DMS 273 treated with DMSO at 0.1 percent for 48 hours (cell line): ENCODE data around the gene UPK1A.
A peak's percentile ranks its signal among the peaks of the same experiment; 100 is the strongest.
"Not testable (repeated sequence)": the region's sequence is repeated elsewhere in the genome, so short reads cannot be mapped to it uniquely, and the experiment has no call there.

ENCODE experiments used
- DNase-seq: peaks from one replicate; lab custom pipeline; 2025; lab: John Stamatoyannopoulos, UW

The UPK1A gene

DNA sequence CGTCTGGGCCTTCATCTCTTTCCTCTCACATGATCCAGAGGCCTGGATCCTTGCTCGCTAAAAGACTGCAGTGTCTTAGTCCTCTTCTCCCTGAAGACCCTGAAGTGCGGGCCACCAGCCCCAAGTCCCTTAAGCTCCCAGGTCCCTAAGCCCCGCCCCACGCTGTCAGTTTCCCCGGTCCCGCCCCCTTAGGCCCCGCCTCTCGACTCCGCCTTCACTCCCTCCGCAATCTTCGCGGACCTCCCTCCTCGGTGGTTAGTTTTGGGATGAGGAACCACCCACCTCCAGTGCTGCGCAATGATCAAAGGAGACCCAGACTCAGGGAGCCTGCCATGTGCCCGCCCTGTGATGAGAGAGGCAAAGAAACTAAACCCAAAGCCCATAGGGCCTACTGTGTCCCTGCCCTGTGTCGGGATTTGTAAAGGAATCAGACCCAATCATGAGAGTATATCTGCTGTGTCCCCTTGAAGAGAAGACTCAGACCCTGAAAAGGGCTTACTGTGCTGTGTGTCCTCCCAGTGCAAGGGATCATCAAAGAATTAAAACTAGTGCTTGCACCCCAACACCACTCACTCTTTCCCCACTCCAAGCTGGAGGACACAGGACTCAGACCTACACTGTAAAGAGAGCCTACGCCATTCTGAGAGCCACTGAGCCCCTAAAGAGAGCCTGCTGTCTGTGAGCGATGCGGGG is 21.2 kb upstream of the UPK1A start:
- DNase-seq, result no peak

DNA sequence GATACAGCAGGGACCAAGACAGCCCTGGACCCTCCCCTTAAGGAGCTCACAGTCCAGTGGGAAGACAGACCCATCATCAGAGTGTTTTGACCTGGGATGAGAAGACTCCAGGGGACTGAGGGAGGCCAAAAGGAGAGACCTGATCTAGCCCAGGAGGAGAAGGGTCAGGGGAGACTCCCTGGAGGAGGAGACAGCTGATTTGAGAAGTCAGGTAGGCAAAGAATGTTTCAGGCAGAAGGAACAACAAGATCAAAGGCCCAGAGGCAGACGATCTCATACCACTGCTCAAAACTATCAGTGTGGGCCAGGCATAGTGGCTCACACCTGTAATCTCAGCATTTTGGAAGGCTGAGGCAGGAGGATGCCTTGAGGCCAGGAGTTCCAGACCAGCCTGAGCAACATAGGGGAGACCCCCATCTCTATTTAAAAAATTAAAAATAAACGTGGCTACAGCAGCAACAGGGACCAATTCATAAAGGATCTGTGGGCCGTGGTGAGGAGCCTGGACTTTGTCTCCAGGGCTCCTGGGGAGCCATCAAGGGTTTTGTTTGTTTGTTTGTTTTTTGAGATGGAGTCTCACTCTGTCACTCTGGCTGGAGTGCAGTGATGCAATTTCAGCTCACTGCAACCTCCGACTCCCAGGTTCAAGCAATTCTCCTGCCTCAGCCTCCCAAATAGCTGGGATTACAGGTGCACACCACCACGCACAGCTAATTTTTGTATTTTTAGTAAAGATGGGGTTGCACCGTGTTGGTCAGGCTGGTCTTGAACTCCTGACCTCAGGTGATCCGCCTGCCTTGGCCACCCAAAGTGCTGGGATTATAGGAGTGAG is 20.4 kb upstream of the UPK1A start:
- no peak for DNase-seq

DNA sequence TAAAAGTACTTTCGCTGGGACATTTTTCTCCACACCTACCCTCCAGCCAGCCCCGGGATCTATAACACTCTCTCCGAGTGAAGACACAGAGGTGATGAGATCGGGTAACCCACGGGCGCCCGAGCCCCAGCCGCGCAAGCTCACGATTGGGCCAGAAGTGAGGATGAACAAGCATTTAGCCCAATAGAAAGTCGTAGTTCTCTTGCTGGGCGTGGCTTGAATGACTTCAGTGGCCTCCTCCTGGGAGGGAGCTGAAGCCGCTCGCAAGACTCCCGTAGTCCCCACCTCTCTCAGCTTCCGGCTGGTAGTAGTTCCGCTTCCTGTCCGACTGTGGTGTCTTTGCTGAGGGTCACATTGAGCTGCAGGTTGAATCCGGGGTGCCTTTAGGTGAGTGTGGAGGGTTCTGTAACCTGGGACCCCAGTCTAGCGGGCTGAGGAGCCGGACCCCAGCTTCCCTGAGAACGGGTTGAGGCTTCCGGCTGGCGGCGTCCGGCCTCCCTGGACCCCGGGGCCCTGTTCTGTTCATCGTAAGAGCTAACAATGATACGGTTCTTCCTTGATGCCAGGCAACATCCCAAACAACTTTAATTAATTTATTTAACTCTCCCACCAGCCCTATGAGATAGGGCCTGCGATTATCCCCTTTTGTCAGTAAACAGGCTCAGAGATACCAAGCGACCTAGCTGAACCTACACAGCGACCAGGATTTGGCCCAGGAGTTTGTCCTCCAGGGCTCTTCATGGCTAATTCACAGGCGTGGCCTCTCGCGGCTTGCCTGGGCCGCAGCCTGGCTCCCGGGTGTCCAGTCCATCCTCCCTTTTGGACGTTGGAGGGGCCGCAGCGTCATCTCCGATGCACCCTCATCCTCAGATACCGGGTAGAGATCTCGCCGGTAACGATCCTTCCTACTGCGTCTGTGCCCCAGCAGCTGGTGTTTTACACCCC is 18.0 kb upstream of the UPK1A start, which contains the start of gene COX6B1:
TSS of gene COX6B1 (plus strand) at position 307 of the 945 bp plus-strand sequence. CDS start 2,921 bp downstream, outside the sequence.
- DNase-seq, result peak; percentile 95

DNA sequence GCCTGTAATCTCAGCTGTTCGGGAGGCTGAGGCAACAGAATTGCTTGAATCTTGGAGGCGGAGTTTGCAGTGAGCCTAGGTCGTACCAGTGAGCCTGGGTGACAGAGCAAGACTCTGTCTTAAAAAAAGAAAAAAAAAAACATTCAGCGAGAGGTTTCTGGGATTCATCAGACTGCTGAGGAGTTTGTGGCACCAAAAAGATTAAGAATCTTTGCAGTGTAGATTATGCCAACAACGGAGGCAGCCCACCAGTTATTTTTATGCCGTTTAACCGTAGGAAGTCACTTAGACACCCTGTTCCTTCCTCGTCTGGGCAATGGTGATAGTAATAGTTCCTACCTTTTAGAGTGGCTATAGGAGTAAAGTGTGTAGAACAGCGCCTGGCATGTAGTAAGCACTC is 15.7 kb upstream of the UPK1A start:
- no peak for DNase-seq

DNA sequence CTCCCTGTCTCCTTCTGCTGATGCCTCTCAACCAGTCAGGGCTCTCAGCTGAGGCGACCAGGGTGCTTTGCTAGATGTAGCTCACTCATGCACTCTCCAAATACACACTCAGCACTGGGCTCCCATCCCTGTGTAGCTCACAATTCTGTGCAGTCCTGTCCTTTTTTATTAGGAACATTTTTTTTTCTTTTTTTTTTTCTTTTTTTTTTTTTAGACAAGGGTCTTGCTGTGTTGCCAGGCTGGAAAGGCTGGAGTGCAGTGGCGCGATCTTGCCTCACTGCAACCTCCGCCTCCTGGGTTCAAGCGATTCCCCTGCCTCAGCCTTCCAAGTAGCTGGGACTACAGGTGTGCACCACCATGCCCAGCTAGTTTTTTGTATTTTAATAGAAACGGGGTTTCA is 11.5 kb upstream of the UPK1A start:
- not testable (repeated sequence) for DNase-seq

DNA sequence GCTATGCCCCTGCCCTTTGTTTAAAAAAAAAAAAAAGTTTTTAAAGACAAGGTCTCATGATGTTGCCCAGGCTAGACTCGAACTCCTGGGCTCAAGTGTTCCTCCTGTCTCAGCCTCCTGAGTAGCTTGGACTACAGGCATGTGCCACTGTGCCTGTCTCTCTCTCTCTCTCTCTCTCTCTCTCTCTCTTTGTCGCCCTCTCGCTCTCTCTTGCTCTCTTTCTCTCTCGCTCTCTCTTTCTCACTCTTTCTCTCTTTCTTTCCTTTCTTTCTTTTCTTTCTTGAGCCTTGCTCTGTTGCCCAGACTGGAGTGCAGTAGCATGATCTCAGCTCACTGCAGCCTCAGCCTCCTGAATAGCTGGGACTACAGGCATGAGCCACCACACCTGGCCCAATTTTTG is 10.7 kb upstream of the UPK1A start:
- no peak for DNase-seq

DNA sequence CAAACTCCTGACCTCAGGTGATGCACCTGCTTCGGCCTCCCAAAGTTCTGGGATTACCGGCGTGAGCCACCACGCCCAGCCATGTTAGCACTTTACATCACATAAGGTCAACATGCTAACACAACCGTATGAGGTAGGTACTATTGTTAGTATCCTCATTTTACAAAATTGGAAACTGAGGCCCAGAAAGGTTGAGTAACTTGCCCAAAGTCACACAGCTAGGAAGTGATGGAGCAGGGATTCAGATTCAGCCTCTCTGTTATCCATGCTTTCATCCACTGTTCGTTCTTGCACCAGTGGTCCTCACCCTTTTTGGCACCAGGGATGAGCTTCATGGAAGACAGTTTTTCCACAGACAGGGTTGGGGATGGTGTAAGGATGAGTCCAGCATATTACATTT is 9.6 kb upstream of the UPK1A start:
- DNase-seq, result no peak

DNA sequence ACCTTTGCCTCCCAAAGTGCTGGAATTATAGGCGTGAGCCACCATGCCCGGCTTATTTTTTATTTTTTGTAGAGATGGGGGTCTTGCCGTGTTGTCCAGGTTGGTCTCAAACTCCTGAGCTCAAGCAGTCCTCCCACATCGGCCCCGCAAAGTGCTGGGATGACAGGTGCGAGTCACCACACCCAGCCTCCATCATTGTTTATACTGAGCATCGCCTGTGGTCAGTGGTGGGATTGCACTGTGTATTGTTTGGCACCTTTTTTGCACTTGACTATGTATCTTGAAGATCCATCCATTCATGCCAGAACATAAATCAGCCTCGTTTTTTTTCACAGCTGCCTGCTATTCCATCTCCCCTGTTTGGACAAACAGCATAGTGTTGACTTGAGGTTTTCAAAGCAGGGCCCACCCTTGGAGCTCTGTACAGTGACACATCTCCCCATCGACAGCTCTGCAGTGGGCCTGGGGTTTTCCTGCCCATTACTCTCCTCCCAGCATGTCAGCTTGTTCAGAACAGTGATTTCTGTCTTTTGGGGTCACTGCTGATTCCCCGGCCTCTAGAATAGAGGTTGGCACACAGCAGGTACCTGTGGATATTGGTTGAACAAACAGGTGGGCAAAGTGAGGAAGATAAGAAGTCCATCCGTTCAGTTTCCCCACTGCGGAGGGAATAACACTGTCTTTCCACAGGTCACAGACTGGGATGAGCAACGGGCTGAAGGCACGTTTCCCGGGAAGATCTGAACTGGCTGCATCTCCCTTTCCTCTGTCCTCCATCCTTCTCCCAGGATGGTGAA is 8.2 kb upstream of the UPK1A start:
- DNase-seq, result no peak

DNA sequence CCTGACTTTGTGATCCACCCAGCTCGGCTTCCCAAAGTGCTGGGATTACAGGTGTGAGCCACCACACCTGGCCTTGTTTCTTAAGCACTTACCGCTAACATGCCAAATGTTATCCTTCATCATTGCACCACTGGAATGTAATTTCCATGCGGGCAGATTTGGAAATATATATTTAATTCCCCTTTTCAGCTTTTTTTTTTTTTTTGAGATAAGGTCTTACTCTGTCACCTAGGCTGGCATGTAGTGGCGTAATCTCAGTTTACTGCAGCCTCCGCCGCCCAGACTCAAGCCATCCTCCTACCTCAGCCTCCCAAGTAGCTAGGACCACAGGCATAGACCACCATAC is 4.3 kb upstream of the UPK1A start:
- DNase-seq, result no peak

DNA sequence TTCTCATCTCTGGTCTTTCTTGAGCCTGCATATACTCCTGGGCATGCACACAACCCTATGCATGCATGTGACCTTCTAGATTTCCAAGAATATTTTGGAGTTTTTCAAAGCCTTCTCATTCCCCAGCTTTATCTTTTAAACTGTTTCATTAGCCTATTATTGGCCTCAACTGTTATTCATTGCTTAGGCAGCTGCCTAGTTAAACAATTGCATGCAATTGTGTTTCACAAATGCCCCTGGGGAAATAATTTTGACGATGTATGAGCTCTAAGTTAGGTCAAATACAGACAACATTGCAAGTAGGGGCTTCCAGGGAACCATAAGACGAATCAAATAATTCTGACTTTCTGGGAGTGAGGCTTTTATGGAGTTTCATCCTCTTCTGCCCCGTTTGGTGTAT is 2.3 kb upstream of the UPK1A start:
- no peak for DNase-seq

DNA sequence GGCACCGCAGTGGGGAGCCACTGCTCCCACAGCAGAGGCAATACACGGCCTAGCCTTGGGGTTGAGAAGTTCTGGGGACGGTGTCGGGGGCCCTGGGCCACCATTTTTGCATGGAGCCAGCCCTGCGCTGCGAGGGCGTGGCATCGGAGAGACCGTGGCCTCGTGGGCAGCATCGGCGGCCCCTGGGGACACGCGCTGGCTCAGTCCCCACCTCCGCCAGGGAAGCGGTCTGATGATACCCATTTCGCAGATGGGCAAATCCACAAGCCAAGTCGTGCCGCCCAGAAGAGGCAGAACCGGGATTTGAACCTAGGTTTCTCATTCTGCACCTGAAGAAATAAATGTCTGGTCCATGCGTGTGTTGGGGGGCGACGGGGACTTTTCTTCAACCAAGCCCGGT is 1.2 kb upstream of the UPK1A start:
- DNase-seq, result no peak

DNA sequence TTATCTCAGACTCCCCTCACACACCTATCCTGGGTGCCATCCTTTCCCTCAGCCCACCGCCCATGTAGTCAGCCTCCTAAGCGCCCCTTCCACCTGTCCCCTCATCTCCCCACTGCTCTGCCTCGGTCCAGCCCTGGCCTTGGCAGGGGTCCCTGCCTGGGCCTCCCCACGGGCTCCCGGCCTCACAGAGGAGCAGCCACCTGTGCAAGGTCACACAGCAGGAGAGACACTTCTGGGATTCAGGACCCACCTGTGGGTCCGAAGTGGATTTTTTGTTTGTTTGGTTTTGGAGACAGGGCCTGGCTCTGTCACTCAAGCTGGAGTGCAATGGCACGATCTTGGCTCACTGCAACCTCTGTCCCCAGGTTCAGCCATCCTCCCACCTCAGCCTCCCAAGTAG is 713 bp upstream of the UPK1A start:
- DNase-seq, result no peak

DNA sequence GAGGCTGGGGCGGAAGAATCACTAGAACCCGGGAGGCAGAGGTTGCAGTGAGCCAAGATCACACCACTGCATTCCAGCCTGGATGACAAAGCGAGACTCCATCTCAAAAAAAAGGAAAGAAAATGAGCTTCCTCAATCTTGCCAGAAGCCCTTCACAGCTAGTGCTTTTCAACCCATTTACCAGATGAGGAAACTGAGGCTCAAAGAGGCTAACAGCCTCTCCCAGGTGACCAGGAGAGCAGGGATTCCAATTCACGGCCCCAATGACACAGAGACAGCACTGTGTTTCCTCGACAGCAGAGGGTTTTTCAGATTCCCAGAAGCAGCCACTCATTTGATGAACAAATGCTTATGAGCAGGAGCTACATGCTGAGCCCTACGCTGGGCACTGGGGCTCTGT is 3.2 kb downstream of the UPK1A start:
- DNase-seq, result no peak

DNA sequence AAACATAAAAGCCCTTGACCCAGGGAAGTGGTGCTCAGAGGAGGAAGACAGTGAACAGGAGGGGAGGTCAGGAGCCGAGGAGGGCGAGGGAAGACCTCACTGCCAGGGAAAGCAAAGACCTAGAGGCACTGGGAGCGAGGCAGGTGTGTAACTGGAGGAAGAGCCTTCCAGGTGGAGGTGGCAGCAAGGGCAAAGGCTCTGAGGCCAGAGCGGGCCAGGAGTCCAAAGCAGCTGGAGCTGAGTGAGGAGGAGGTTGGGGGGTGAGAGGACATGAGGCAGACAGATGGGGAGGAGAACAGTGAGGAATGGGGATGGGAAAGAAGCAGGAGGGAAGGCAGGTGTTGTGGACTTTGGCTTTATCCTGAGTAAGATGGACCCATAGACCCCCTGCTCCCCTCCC is 3.7 kb downstream of the UPK1A start:
- DNase-seq, result no peak

DNA sequence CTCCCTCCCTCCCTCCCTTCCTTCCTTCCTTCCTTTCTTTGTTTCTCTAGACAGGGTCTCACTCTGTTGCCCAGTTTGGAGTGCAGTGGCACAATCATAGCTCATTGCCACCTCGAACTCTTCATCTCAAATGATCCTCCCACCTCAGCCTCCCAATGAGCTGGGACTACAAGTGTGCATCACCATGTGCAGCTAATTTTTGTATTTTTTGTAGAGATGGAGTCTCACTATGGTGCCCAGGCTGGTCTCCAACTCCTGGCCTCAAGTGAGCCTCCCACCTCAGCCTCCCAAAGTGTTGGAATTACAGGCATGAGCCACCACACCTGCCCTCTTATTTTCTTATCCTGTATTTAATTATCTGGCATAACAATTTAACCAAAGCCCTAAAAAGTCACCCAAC is 4.4 kb downstream of the UPK1A start:
- DNase-seq, result no peak

DNA sequence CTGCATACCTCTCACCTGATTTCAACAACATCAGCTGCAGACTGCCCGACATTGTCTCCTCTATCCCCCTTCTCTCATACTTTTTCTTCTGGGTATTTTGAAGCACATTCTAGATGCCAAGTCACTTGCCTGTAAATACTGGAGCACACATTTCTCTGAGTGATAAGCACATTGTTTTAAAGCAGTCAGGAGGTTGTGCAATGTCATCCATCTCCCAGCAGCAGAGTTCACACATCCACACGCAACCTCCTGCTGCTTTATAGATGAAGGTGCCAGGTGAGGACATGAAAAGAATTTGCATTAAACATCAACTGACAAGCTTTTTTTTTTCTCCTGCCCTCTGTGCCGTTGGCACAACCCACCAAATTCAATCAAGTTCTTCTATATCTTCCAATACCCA is 5.5 kb downstream of the UPK1A start:
- DNase-seq, result no peak

DNA sequence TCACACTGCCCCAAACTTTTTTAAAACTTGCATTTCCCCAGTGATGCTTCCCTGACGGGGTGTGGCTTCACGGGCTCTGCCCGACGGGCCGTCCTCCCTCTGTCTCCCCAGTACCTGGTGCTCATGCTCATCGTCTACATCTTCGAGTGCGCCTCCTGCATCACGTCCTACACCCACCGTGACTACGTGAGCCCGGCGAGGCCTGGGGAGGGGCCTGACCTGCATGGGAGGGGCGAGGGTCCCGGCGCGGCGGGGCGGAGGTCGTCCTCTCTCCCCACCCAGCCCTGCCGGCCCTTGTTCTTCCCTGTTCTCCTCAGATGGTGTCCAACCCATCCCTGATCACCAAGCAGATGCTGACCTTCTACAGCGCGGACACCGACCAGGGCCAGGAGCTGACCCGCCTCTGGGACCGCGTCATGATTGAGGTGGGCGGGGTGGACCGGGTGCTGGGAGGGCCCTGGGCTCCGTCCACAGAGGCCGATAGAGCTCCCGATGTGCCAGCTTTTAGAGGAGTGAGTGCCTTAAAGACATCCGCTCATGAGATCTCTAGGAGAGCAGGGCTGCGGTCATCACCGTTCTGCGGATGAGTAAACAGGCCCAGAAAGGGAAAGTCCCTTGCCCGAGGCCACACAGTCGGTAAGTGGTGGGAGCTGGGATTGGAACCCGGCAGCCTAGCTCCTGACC is 6.9 kb downstream of the UPK1A start:
- DNase-seq, result no peak

DNA sequence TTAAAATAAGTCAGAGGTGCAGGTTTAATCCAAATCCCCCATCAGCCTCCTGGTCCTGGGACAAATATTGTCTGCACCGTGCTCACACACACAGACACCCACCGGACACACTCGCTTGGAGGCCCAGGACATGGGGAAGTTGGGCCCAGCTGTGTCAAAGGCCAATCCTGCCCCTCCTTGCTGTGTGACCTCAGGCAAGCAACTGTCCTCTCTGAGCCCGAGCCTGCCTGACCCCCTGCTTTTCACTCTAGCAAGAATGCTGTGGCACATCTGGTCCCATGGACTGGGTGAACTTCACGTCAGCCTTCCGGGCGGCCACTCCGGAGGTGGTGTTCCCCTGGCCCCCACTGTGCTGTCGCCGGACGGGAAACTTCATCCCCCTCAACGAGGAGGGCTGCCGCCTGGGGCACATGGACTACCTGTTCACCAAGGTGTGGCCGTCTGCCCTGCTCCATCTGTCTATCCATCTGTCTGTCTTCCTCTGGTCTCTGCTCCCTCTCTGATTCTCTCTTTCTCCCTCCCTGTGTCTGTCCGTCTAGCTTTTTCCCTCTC is 9.3 kb downstream of the UPK1A start:
- DNase-seq, result no peak

DNA sequence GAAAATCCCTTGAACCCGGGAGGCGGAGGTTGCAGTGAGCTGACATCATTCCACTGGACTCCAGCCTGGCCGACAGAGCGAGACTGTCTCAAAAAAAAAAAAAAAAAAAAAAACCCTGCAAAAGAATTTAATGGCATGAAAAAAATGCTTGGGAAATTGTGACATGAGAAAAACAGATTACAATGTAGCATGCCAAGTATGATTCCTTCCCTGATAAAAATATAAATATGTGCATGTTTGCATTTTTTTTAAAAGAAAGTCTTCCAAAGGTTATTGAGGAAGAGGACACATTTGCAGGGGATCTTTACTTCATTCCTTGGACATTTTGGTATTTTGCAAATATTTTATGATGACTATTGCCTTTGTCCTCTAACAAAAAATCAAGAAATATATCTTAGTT is 23.5 kb downstream of the UPK1A start:
- no peak for DNase-seq

DNA sequence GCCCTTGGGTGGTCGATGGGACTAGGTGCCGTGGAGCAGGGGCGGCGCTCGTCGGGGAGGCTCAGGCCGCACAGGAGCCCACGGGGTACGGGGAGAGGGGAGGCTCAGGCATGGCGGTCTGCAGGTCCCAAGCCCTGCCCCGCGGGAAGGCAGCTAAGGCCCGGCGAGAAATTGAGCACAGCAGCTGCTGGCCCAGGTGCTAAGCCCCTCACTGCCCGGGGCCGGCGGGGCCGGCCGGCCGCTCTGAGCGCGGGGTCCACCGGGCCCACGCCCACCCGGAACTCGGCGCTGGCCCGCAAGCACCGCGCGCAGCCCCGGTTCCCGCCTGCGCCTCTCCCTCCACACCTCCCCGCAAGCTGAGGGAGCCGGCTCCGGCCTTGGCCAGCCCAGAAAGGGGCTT is 24.8 kb downstream of the UPK1A start:
- not testable (repeated sequence) for DNase-seq

DNA sequence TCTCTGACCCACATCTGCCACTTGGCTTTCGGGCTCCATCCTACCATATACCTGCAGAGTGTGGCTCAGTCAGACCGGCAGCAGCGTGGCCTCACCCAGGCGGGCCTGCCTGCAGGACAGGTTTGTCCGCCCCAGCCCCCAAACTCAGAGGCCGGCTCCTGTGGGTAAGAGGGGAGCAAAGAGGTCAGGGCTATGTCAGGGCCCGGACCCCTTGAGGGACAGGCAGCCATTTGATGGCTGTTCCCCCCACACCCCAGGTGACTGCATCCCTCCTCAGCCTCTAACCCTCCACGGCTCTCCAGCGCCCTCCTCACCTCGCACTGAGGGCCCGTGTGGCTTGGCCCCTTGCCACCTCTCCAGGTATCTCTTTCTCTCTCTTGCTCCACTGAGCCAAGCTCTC is 25.7 kb downstream of the UPK1A start:
- DNase-seq, result no peak
